VCaP (cell line): ENCODE results near the gene CBLB.

Source experiments
- H3K27ac ChIP-seq: fragments of 450-650 bp; 2 replicates; pipeline ENCODE4 v1.5.1; 2017
- CTCF ChIP-seq: fragments of 450-650 bp; conservative IDR thresholded peaks from 2 replicates; pipeline ENCODE4 v1.5.1; 2017; ENCODE audit warnings: mild to moderate bottlenecking, moderate library complexity

CBLB gene

GRCh38 chr3:105755121-105755886 is 113.5 kb downstream of the CBLB start:
- TF ChIP-seq CTCF = no peak
- H3K27ac ChIP-seq = no peak overlapping the region

- peak overlapping the region; percentile 9; the same call in 1 of the 2 replicates for H3K27ac ChIP-seq
- TF ChIP-seq CTCF = no peak
Observed at GRCh38 chr3:105752791-105753415, 115.9 kb downstream of the CBLB start.

GRCh38 chr3:105747696-105748095 is 121.1 kb downstream of the CBLB start:
- no peak for TF ChIP-seq CTCF
- peak overlapping the region; percentile 56 for H3K27ac ChIP-seq

- TF ChIP-seq CTCF = no peak
- H3K27ac ChIP-seq = peak overlapping the region; percentile 56
Observed at GRCh38 chr3:105747060-105747541, 121.7 kb downstream of the CBLB start.

GRCh38 chr3:105746231-105746996 is 122.4 kb downstream of the CBLB start:
- H3K27ac ChIP-seq = peak overlapping the region; percentile 56

GRCh38 chr3:105745046-105745445 is 123.8 kb downstream of the CBLB start:
- no peak for TF ChIP-seq CTCF
- H3K27ac ChIP-seq = no peak overlapping the region

More at GRCh38 chr3:105746231-105746996, 122.4 kb downstream of the CBLB start:
- TF ChIP-seq CTCF = no peak

- no peak for TF ChIP-seq CTCF
- no peak overlapping the region for H3K27ac ChIP-seq
Observed at GRCh38 chr3:105744202-105744601, 124.6 kb downstream of the CBLB start.
